SKM-1 treated with dmso at 0.1 percent for 144 hours (cell line): ENCODE results near the gene SPSB1.
"Not testable (repeated sequence)": the region's sequence is repeated elsewhere in the genome, so short reads cannot be mapped to it uniquely, and the experiment has no call there.

Source experiments
- DNase-seq: peaks from one replicate; lab custom pipeline; 2025; ENCODE audit not compliant: unreplicated experiment; lab: John Stamatoyannopoulos, UW

Gene SPSB1

DNA sequence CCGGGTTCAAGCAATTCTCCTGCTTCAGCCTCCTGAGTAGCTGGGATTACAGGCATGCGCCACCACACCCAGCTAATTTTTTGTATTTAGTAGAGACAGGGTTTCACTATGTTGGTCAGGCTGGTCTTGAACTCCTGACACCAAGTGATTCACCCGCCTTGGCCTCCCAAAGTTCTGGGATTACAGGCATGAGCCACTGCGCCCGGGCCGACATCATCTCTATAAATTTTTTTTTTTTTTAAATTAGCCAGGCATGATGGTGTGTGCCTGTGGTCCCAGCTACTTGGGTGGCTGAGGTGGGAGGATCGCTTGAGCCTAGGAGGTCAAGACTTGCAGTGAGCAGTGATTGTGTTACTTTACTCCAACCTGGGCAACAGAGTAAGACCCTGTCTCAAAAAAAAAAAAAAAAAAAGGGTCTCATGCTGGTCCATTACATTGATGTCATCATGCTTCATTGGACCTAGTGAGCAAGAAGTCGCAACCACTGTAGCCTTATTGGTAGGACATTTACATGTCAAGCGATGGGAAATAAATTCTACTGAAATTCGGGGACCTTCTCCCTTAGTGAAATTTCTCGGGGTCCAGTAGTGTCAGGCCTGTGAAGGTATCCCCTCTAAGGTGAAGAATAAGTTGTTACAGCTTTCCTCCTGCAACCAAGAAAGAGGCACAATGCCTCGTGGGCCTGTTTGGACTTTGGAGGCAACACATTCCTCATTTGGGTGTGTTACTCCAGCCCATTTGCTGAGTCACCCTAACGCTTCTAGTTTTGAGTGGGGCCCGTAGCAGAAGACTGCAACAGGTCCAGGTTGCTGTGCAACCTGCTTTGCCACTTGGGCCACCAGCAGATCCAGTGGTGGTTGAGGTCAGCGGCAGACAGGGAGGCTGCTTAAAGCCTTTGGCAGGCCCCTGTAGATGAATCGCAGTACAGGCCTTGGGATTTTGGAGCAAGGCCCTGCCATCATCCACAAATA lies 7.2 kb downstream of the SPSB1 start:
- DNase-seq = not testable (repeated sequence)

DNA sequence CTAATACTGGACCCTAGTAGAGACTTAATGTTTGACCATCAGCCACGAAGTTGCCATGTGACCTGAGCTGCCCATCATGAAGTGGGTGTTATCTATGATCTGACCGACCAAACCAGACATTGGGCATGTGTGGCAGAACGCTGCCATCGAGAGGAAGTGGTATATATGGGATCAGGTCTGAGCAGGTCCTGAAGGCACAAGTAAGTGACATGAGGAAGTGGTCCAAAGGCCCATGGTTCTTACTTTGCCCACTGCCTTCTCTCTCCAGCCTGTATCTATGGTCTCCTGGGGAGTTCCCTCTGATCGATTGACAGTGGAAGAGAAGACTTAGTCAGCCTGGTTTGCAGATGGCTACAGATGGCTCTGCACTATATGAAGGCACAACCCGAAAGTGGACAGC lies 7.9 kb downstream of the SPSB1 start:
- no peak for DNase-seq

DNA sequence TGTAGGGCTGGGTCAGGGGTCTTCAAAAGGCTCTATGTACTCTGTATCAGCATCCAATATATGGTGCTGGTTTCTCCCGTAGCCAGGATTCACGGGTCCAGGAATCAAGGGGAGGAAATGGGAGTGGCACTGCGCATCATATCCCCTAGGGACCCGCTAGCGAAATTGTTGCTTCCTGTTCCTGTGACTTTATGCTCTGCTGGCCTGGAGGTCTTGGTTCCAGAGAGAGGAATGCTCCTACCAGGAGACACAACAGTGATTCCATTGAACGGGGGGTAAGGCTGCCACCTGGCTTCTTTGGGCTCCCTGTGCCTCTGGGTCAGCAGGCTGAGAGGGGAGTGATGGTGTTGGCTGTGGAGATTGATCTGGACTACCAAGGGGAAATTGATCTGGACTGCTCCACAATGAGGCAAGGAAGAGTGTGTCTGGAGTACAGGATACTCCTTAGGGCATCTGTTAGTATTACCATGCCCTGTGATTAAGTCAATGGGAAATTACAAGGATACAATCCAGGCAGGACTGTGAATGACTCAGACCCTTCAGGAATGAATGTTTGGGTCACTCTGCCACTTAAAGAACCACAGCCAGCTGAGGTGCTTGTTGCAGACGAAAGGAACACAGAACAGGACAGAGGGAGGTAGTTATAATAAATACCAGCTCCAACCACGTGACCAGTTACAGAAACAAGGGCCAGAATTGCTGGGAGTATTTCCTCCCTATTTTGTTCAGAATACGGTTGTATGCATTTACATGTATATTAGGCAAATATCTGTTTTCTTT lies 10.2 kb downstream of the SPSB1 start:
- DNase-seq = no peak

DNA sequence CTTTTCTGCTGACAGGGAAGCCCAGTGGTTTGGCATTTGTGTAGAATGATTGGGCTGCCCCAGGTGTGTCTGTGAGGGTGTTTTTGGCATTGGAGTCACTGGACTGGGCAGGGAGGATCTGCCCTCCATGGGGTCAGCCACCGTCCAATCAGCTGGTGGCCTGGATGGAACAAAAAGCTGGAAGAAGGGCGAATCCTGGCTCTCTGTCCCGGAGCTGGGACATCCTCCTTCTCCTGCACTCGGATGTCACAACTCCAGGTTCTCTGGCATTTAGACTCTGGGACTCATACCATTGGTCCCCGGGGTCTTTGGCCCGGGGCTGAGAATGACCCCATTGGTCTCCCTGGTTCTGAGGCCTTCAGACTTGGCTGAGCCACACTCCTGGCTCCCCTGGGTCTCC lies 11.2 kb downstream of the SPSB1 start:
- DNase-seq = no peak

DNA sequence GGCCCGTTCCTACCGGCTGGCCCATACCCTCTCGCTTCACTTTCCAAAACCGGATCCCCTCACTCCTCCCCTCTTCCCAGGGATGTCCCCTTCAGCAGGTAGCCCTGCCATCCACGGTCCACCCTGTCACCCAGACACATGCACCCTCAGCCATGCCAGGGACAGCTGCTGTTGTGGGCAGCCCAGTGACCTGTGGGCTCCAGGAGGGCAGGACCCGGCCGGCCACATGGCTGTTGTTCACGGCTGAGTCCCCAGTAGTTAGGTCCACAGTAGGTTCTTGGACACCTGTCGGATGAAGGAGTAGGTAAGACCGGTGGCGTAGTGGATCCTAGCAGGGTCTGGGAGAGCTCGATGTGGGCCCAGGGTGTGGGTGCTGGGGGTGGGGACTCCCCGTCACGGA lies 12.5 kb downstream of the SPSB1 start:
- no peak for DNase-seq

DNA sequence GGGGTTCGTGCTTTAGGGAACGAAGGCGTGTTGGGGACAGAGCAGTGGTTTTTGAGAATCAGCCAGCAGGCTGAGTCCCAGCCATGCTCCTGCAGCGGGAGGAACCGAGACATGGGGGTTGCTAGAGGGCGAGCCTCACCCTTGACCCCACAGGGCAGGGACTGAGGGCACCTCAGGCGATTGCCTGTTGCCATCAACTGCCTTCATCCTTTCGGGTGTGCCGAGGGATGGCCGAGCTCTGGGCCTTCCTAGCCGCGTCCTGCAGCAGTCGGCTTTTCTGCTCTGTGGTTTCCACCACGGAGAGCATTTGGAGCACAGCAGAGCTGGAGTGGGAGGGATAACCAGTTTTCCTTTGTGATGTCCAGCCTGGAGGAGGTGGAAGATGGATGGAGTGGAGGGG lies 13.3 kb downstream of the SPSB1 start:
- no peak for DNase-seq

DNA sequence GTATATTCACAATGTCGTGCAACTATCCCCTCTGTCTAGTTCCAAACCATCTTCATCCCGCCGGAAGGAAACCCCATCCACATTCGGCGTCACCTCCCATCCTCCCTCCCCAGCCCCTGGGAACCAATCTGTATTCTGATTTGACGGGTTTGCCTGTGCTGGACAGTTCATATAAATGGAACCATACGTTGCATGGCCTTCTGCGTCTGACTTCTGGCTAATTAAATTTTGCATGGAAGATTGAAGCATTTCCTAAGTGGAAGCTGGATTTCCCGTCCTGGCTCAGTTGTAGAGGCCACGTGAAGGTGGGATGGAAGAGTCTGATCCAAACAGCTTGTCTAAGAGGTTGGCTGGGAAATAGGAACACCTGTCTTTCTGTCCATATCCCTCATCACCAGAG lies 14.6 kb downstream of the SPSB1 start:
- DNase-seq = no peak

DNA sequence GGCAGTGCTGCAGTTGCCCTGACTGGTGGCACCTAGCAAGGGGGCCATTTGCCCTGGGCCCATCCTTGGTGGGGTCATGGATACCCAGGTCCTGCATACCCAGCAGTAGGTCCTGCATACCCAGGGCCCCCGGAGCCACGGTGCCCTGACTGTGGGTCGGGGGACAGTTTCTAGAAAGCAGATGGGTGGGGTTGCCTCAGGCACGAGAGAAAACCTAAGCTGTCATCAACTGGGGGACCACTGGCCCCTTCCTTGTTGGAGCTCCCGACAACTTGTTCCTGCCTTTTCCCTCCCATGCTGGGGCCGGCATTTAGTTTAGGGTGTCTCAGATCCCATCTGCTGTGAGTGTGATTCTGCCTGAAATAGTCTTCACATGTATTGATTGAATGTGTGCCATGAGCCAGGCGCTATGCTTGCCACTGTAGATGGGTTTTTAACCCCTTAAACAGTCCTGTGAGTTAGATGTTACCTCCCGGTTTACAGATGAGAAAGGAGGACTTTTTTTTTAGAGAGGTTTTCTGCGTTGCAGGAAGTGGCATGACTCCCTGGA lies 15.6 kb downstream of the SPSB1 start:
- DNase-seq = no peak

DNA sequence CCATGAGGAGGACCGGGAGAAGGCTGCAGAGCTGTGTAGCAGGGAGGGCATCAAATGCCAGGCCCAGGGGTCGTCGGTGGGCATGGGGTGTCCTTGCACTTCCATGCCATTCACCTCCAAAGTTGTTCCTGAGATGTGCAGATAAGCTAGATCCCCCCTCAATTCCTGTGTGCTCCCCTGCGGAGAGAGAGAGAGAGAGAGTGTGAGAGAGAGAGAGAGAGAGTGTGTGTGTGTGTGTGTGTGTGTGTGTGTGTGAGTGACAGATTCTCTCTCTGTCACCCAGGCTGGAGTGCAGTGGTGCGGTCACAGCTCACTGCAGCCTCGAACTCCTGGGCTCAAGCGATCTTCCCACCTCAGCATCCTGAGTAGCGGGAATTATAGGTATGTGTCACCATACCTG lies 16.4 kb downstream of the SPSB1 start:
- no peak for DNase-seq

DNA sequence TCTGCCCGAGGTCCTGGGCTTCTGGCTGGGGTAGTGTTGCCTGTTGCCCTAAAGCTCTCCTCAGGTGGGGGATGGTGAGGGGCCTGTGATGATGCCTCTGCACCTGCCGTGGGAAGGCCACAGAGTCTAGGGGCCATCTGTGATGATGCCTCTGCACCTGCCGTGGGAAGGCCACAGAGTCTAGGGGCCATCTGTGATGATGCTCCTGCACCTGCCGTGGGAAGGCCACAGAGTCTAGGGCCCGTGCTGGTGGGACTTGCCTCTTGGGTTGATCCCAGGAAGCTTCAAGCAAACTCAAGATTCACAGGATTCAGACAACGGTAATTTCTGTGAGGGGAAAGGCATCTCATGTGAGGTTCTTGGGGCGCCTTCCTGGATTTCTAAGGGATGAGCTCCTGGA lies 17.3 kb downstream of the SPSB1 start:
- no peak for DNase-seq

DNA sequence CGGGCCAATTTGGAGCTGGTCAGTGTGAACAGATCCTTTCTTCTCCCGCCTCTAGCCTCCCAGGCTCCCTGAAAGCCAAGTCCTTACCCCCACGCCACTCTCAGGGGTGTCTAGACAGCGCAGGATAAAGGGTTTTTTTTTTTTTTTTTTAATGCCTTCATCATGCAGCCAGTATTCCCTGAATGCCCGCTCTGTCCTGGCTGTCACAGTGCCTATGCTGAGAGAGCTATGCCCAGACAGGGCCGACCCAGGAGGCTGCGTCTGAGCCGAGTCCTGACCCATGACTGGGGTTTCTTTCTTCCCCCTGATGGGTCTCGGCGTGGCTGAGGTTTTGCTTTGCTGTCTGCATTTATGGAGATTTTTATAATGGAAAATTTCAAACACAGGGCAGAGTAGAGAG lies 18.3 kb downstream of the SPSB1 start:
- DNase-seq = no peak

DNA sequence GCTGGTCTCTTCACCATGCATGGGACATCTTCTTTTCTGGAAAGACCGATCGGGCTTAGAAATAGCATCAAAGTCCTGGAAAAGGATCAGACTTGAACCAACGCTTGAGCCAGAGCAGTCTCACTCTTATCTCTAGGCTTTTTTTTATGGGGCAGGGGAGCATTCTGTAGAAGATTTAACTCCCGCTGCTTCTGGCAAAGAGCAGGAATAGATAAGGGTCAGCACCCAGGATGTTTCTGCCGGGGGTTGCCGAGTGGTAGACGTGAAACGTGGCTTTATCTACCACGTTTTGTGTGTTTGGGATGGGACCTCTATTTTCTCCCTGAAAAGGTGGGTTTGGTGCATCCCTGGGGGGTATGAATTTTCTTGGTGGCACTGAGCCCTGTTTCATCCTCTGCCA lies 18.8 kb downstream of the SPSB1 start:
- DNase-seq = no peak

DNA sequence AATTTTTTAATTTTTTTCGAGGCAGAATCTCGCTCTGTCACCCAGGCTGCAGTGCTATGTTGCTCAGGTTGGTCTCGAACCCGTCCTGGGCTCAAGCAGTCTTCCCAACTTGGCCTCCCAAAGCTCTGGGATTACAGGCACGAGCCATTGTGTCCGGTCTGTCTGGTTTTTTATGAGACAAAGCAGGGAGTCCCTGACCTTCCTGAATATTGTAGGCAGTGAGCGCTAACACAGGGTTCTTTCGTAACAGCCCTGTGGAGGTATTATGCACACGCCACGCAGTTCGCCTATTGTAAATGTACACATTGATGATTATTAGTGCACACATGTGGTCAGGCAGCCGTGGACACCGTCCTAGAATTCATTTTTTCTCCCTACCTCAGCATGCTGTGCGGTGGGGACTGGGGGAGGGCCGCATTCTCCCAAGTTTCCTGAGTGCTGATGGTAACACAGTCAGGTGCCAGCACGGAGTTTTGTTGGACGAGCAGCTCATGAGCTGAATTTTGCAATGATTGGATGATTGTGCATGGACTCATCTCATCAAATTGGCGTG lies 19.6 kb downstream of the SPSB1 start:
- no peak for DNase-seq

DNA sequence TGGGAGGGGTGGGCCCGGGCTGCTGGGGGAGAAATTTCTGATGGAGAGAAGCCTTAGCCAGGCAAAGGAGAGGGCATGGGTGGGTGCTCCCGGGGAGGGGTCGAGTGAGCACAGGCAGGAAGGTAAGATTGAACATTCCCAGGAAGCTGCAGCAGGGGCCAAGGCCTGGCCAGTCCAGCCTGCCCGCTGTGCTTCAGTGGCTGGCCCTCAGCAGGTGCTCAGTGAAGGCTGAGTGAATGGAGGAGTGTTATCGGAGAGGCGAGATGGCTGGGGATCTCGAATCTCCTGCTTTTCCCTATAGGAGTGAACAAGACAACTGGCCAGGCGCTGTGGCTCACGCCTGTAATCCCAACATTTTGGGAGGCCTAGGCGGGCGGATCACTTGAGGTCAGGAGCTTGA lies 20.9 kb downstream of the SPSB1 start:
- DNase-seq = no peak

DNA sequence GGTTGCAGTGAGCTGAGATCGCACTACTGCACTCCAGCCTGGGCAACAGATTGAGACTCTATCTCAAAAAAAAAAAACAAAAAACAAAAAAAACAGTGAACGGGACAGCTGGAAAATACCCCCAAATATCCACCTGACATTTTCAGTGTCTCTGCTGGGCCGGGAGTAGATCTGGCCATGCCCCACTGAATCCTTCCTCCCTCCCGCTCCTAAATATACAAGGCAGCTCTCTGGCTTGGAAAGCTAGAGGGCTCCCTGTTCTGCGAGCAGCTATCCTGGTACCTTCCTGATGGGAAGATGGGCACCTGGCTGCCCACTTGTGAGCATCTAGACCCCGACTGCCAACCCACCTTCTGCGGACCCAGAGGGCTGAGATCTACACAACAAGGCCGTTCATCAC lies 21.4 kb downstream of the SPSB1 start:
- DNase-seq = no peak

DNA sequence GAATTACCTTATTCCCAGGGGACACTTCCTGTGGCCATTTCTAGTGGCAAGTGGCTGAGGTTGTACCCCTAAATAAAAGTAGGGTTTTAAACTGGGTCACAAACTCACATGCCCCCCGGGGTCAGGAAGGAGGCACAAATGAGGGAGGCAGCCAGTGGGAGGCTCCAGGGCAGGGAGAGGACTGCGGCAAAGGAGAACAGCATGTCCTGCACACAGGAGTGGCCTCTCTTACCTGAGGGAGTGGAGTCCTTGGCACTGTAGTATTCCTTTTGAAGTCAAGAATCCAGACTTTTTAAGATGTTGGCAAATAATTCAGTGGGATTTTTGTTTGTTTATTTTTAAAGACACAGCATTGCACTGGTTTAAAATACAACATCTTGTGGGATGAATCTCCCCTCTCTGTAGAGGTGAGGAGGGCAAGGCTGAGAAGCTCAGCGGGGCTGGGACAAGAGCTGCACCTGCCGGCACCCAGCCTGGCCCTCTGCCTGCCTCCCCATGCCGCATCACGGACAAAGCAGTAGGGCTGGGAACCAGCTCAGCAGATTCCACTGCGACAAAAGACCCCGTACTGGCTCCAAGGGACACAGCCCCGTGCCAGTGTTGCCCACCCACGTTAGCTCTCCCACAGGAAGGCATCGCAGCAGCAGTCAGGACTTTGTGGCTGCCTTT lies 22.2 kb downstream of the SPSB1 start:
- no peak for DNase-seq

DNA sequence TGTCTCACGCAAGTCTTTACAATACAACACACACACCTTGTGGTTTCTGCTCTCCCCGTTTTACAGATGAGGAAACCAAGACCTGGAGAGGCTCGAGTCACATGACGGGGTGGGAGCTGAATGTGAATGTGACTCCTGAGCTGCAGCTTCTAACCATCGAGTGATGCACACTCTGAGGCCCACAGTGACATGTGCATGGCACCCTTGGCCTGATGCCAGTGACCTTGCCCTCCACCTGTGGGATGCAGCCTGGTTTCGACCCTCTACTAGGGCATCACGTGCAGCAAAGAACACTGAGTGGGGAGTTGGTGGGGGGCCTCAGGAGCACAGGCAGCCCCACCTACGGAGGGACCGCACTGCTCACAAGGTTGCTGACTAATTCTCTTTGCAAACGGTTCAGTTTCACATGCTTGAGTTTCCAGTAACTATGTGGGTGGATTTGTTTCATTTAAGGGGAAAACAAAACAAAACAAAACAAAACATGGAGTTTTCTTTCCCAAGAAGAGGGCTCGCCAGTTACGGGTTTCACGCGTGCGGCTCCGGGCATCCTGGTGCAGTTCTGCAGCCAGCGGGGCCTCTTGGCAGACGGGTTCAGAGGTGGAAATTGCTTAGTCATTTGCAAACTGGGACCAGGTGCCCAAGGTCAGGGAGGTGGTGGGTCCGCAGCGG lies 22.9 kb downstream of the SPSB1 start:
- DNase-seq = no peak

DNA sequence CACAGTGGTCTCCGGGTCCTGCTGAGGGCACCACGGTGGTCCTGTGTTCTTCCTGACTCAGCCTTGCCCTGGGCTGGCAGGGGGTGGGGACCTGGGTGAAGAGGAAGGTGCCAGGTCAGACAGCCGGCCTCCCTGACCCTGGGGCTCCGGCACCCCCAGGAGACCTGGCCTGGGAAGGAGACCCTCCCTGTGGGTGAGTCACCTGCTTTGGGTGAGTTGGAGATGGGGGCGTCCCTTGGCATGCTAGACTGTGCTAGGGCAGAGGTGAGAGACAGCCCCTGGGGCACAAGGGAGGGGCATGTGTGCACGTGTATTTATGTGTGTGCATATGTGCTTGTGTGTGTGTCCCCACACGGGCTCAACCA lies 23.4 kb downstream of the SPSB1 start:
- DNase-seq = no peak

DNA sequence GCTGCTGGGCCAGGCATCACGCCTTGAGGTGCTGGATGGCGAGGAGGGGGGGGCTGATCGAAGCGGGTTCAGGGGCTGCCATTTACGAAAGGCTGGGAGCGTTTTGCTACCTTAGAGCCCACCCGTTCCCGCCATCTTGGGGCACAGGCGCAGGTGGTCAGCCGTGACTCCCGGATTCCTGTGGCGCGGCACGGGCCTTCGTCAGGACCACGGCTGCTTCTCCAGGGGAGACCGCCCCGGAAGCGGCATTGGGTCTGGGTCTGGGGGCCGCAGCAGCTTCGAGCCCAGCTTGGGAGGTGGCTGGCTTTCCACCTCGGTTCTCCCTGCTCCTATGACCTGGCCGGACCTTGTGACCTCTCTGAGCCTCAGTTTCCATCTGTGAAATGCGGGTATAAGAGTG lies 23.8 kb downstream of the SPSB1 start:
- no peak for DNase-seq

DNA sequence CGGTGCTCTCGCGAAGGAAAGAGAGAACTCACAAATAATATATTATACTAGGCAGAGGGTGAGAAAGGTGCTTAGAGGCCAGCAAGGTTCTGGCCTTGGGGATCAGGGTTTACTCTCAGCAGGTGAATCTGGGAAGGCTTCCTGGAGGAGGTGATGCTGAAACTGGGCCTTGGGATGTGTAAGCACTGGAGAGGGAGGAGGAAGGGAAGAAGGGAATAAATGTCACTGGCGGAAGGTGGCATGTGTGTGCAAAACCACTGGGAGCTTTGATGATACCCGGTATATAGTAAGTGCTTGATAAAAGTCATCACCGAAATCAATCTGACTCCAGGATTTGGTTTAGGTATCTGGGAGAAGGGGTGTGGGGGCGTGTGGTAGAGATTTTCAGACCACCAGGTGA lies 24.4 kb downstream of the SPSB1 start:
- DNase-seq = no peak
